Activated naive CD4-positive, alpha-beta T cell treated with Interleukin-2 at 50 U/mL for 16 hours (primary cell): Measurements from ENCODE around the gene LMO3.

Experiments used
- DNase-seq: peaks from one replicate; pipeline ENCODE4 v3.0.0-alpha.2; 2020

The LMO3 gene

GRCh38 chr12:16599081-16599480 lies 6.9 kb downstream of the LMO3 start:
- DNase-seq: no peak

GRCh38 chr12:16594797-16595196 lies 11.2 kb downstream of the LMO3 start:
- DNase-seq: no peak

- DNase-seq: no peak
These were observed 12.4 kb downstream of the LMO3 start for GRCh38 chr12:16593546-16593945.

GRCh38 chr12:16590645-16591044 lies 15.3 kb downstream of the LMO3 start:
- no peak for DNase-seq

- DNase-seq: no peak
These were observed 17.1 kb downstream of the LMO3 start for GRCh38 chr12:16588812-16589211.

GRCh38 chr12:16587514-16587913 lies 18.4 kb downstream of the LMO3 start:
- DNase-seq: no peak

- no peak for DNase-seq
These were observed 18.9 kb downstream of the LMO3 start for GRCh38 chr12:16587110-16587453.

- DNase-seq: no peak
These were observed 19.4 kb downstream of the LMO3 start for GRCh38 chr12:16586350-16587109.

- DNase-seq: no peak
These were observed 20.2 kb downstream of the LMO3 start for GRCh38 chr12:16585781-16586180.

- no peak for DNase-seq
These were observed 21.8 kb downstream of the LMO3 start for GRCh38 chr12:16583969-16584745.

- DNase-seq: no peak
These were observed 24.5 kb downstream of the LMO3 start for GRCh38 chr12:16581416-16581815.

- no peak for DNase-seq
These were observed 26.9 kb downstream of the LMO3 start for GRCh38 chr12:16579041-16579440.

GRCh38 chr12:16573398-16574077 lies 32.4 kb downstream of the LMO3 start:
- no peak for DNase-seq

- no peak for DNase-seq
These were observed 37.1 kb downstream of the LMO3 start for GRCh38 chr12:16568873-16569272.

GRCh38 chr12:16564675-16565074 lies 41.3 kb downstream of the LMO3 start:
- DNase-seq: no peak

GRCh38 chr12:16563504-16563903 lies 42.5 kb downstream of the LMO3 start:
- DNase-seq: no peak

GRCh38 chr12:16562921-16563320 lies 43.0 kb downstream of the LMO3 start:
- DNase-seq: no peak

- DNase-seq: no peak
These were observed 43.5 kb downstream of the LMO3 start for GRCh38 chr12:16562435-16562834.

- DNase-seq: no peak
These were observed 45.7 kb downstream of the LMO3 start for GRCh38 chr12:16560273-16560672.

- no peak for DNase-seq
These were observed 50.3 kb downstream of the LMO3 start for GRCh38 chr12:16555630-16556029.

GRCh38 chr12:16553457-16553856 lies 52.5 kb downstream of the LMO3 start:
- DNase-seq: no peak

GRCh38 chr12:16552301-16552700 lies 53.7 kb downstream of the LMO3 start:
- DNase-seq: no peak

GRCh38 chr12:16545836-16546235 lies 60.1 kb downstream of the LMO3 start:
- no peak for DNase-seq

- no peak for DNase-seq
These were observed 63.4 kb downstream of the LMO3 start for GRCh38 chr12:16542586-16542985.
